GM19351 (cell line): ENCODE results near the gene RGS3.
A peak's percentile ranks its signal among the peaks of the same experiment; 100 is the strongest.

ENCODE experiments used
- ATAC-seq: cut with Tn5 transposase; IDR thresholded peaks from one replicate; pipeline ENCODE4 v1.9.1; 2021; ENCODE audit warnings: mild to moderate bottlenecking, moderate library complexity; ENCODE audit not compliant: unreplicated experiment

Gene RGS3

GRCh38 chr9:113597390-113598241 is 134.1 kb downstream of the RGS3 start:
- ATAC-seq: no peak

GRCh38 chr9:113598451-113598850 is 134.9 kb downstream of the RGS3 start:
- ATAC-seq: no peak

GRCh38 chr9:113598883-113599282 is 135.4 kb downstream of the RGS3 start:
- no peak for ATAC-seq

- ATAC-seq: no peak
Measured at GRCh38 chr9:113599646-113600022, 136.1 kb downstream of the RGS3 start.

- no peak for ATAC-seq
Measured at GRCh38 chr9:113600023-113600823, 136.7 kb downstream of the RGS3 start.

GRCh38 chr9:113600871-113601614 is 137.5 kb downstream of the RGS3 start:
- no peak for ATAC-seq

GRCh38 chr9:113601656-113602055 is 138.1 kb downstream of the RGS3 start:
- ATAC-seq: no peak

- peak; percentile 93 for ATAC-seq
Measured at GRCh38 chr9:113602126-113603047, 138.9 kb downstream of the RGS3 start.

- no peak for ATAC-seq
Measured at GRCh38 chr9:113603048-113603375, 139.5 kb downstream of the RGS3 start.

- no peak for ATAC-seq
Measured at GRCh38 chr9:113603773-113604172, 140.2 kb downstream of the RGS3 start.

- no peak for ATAC-seq
Measured at GRCh38 chr9:113604393-113604792, 140.9 kb downstream of the RGS3 start.

GRCh38 chr9:113606510-113606909 is 143.0 kb downstream of the RGS3 start:
- ATAC-seq: no peak

GRCh38 chr9:113608082-113608685 is 144.7 kb downstream of the RGS3 start:
- ATAC-seq: no peak

- ATAC-seq: no peak
Measured at GRCh38 chr9:113609562-113610318, 146.2 kb downstream of the RGS3 start.

- no peak for ATAC-seq
Measured at GRCh38 chr9:113611461-113612215, 148.1 kb downstream of the RGS3 start.

GRCh38 chr9:113612216-113612747 is 148.8 kb downstream of the RGS3 start:
- no peak for ATAC-seq

- no peak for ATAC-seq
Measured at GRCh38 chr9:113612828-113613227, 149.3 kb downstream of the RGS3 start.

- ATAC-seq: no peak
Measured at GRCh38 chr9:113613815-113614413, 150.4 kb downstream of the RGS3 start.
